H1 (cell line): ENCODE data around the gene EMC6. TPM values are rescaled to one million over a fixed set of nuclear protein-coding genes. Genes with fewer than 3 reads are reported as not detected.

Source experiments
- ASH2L ChIP-seq: fragments of 200-600, 300-600 bp; sonication (generic); IDR thresholded peaks from one replicate; pipeline ENCODE4 v1.7.1; 2017; ENCODE audit warnings: low read length
- BRCA1 ChIP-seq: IDR thresholded peaks from 2 replicates; pipeline ENCODE4 v1.6.1; 2012; ENCODE audit warnings: low read depth, low read length, improper control_type of control experiment
- KDM4A ChIP-seq: IDR thresholded peaks from one replicate; pipeline ENCODE4 v1.7.1; 2012; ENCODE audit warnings: low read depth, mild to moderate bottlenecking, moderate library complexity, low read length, inconsistent platforms; ENCODE audit not compliant: severe bottlenecking
- RBBP5 ChIP-seq: IDR thresholded peaks from 2 replicates; pipeline ENCODE4 v1.7.1; 2012; ENCODE audit warnings: low read depth, mild to moderate bottlenecking, inconsistent platforms, low read length, moderate library complexity, borderline replicate concordance
- RNF2 ChIP-seq: fragments of 200-900, 300-1000 bp; sonication (generic); IDR thresholded peaks from 2 replicates; pipeline ENCODE4 v1.7.1; 2016; ENCODE audit warnings: borderline replicate concordance, low read depth, mild to moderate bottlenecking, antibody characterized with exemption, low read length; ENCODE audit not compliant: poor library complexity, severe bottlenecking; ENCODE audit errors: missing control alignments
- polyA plus RNA-seq, 7 experiments: library from polyadenylated mRNA; depleted of rRNA in 3 of 7; stranded (reverse) in 5 of 7; unstranded in 2 of 7; fragments of >200 nt in 5 of 7; fragments of 200-250 nt in 2 of 7; gene quantifications; 1 replicate in 5 of 7; 2 replicates in 1 of 7; 4 replicates in 1 of 7; pipeline versions ENCODE4 v1.2.1 to v1.2.3, GENCODE V29; 2011 to 2013; ENCODE audit warnings: missing spikeins in 2 of 7, mixed read lengths in 2 of 7
- total RNA-seq: library from RNA; stranded (reverse); fragmentation: NEBNext Ultra II Directional; extraction: Animal tissue kit (Norgen Biotek cat#: 25700); gene quantifications from 2 replicates; pipeline ENCODE4 v1.2.1, GENCODE V29; 2021

EMC6 gene
- total and polyA plus RNA-seq, 2 of the 8 experiments (the other 6 are each of a cell fraction or from before 2014, with no cell fraction given), result 81.5 to 193 TPM

DNA sequence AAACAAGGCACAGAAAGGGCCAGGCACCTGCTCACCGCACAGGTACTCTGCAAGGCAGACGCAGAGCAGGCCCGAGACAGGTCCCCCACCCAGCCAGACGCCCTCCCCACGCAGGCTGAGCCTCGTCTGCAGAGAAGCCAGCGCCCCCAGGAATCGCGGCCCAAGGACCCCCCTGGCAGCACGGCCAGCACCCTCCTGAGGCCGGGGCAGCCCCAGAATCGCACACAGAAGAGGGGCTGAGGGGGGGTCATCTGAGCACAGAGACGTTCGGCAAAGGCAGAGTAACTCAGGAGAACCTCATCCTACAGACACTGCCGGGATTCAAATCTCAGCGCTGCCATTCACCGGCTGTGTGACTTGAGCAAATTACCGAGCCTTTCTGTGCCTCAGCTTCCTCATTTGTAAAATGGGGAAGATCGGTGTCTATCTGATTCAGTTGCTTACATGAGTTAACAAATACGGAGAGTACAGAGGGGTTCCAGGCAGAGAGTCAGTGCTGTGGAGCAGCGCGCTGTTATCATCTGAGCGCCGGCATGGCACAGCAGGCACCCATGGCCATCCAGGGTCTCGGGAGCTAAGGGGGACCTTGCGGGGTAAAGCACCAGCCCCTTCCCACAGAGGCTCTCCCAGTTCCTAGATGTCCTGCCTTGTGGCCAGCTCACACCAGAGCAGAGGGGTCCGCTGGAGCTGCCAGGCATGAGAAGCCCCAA lies 10.4 kb downstream of the EMC6 start (continued):
- TF ChIP-seq RBBP5, result no peak
- no peak for TF ChIP-seq ASH2L
- TF ChIP-seq KDM4A, result no peak
- TF ChIP-seq RNF2, result no peak
- no peak for TF ChIP-seq BRCA1
